GM21825 (cell line): ENCODE measurements around the gene CENPH.
"Not testable (repeated sequence)": the region's sequence is repeated elsewhere in the genome, so short reads cannot be mapped to it uniquely, and the experiment has no call there.

ENCODE experiments used
- ATAC-seq: cut with Tn5 transposase; IDR thresholded peaks from one replicate; pipeline ENCODE4 v1.9.1; 2021; ENCODE audit warnings: mild to moderate bottlenecking, moderate library complexity; ENCODE audit not compliant: unreplicated experiment

Gene CENPH

DNA sequence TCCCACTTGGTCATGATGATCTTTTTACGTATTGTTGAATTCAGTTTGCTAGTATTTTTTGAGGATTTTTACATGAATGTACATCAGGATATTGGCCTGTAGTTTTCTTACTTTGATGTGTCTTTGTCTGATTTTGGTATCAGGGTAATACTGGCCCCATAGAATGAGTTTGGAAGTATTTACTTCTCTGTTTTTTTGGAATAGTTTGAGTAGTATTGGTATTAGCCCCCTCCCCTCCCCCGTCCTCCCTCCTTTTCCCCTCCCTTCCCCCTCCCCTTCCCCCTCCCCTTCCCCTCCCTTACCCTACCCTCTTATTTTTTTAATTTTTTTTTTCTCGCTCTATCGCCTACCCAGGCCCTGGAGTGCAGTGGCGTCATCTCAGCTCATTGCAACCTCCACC lies 55.6 kb downstream of the CENPH start:
- no peak for ATAC-seq

DNA sequence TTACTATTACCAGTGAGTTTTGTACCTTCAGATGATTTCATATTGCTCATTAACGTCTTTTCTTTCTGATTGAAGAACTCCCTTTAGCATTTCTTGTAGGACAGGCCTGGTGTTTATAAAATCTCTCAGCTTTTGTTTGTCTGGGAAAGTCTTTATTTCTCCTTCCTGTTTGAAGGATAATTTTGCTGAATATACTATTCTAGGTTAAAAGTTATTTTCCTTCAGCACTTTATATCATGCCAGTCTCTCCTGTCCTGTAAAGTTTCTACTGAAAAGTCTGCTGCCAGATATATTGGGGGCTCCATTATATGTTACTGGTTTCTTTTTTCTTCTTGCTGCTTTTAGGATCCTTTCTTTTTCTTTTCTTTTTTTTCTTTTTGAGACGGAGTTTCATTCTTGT lies 58.6 kb downstream of the CENPH start:
- no peak for ATAC-seq

GRCh38 chr5:69250593-69250992 lies 61.2 kb downstream of the CENPH start:
- ATAC-seq: no peak

DNA sequence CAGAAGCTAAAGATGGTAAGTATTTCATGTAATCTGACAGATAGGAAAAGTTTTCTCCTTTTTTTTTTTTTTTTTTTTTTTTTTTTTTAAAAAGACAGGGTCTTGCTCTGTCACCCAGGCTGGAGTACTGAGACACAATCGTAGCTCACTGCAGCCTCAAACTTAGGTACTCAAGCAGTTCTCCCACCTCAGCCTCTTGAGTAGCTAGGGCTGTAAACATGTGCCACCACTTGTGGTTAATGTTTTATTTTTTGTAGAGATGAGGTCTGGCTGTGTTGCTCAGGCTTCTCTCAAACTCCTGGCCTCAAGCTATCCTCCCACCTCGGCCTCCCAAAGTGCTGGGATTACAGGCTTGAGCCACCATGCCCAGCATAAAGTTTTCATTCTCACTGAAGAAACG lies 63.1 kb downstream of the CENPH start:
- no peak for ATAC-seq

DNA sequence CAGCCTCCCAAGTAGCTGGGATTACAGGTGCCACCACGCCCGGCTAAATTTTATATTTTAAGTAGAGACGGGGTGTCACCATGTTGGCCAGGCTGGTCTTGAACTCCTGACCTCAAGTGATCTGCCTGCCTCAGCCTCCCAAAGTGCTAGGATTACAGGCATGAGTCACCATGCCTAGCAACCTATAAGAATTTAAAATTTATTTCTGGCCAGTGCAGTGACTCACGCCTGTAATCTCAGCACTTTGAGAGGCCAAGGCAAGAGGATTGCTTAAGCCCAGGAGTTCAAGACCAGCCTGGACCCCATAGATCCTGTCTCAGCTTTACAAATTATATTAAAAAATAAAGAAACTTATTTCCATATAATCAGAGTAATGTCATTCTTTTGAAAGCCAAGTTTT lies 66.6 kb downstream of the CENPH start:
- not testable (repeated sequence) for ATAC-seq

GRCh38 chr5:69257577-69257976 lies 68.2 kb downstream of the CENPH start:
- no peak for ATAC-seq
